ENCODE data around the gene KRTAP5-5. TPM values are rescaled to one million over a fixed set of nuclear protein-coding genes. Genes with fewer than 3 reads are reported as not detected.
"Not testable (repeated sequence)": the region's sequence is repeated elsewhere in the genome, so short reads cannot be mapped to it uniquely, and the experiment has no call there.

The KRTAP5-5 gene
- total RNA-seq, 2 experiments from 2014 or later, result not detected

DNA sequence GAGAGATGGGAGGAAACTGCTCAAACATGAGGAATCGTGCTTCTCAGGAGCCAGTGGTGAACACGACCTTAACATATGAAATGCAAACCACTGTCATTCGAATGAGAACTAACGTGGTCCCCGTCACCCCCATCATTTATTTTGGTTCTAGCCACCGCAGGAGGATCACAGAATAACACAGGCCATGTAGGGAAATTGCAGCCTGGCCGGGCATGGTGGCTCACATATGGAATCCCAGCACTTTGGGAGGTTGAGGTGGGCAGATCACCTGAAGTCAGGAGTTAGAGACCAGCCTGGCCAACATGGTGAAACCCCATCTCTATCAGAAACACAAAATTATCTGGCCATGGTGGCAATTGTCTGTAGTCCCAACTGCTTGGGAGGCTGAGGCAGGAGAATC is 27.1 kb downstream of the KRTAP5-5 start:
- Mint-ChIP-seq H3K27me3 (peaks cover 32% of the 10 kb centered on the region), H3K27ac (no peak overlapping the region), H3K4me3 (no peak overlapping the region), H3K36me3 (ENCODE audit: low read depth) (no peaks in the 10 kb centered on the region), H3K4me1 (ENCODE audit: low read depth) (no peaks in the 10 kb centered on the region), H3K9me3 (no peaks in the 10 kb centered on the region)
- CTCF ChIA-PET, result no interaction called here
- ATAC-seq, result no peak
- no peak for DNase-seq
- intact Hi-C loops (cut with micrococcal nuclease), result no loop called here
- POLR2A ChIA-PET, result no interaction called here
- TF ChIP-seq CTCF (IDR thresholded peaks at IDR 0.05), result no peak

DNA sequence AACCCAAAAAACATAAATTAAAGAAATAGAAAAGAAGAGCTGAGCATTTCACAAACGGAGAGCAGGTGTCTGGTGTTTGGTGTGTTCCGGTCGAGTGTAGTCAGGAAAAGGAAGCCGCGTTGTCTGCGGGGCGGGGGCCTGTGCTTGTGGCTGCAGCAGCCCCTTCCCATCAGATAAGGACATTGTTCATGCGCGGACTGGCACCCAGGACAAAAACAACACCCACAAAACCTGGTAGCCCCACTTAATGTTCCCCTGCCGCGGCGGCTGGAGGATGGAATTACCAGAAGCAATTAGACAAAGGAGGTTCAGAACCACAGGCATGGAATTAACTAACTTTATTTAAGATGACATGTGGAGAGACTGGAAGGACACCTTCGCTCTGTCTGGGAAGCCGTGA is 29.9 kb downstream of the KRTAP5-5 start:
- Mint-ChIP-seq H3K4me1 (ENCODE audit: low read depth) (no peaks in the 10 kb centered on the region), H3K36me3 (ENCODE audit: low read depth) (no peaks in the 10 kb centered on the region), H3K9me3 (no peaks in the 10 kb centered on the region), H3K4me3 (no peak overlapping the region), H3K27ac (no peak overlapping the region), H3K27me3 (peaks cover 36% of the 10 kb centered on the region)
- ATAC-seq, result no peak
- POLR2A ChIA-PET, result no interaction called here
- no peak for DNase-seq
- intact Hi-C loops (cut with micrococcal nuclease), result no loop called here
- CTCF ChIA-PET, result interaction anchor here (0.6 to 1.0 kb wide), 2 partner anchors 34 to 173 kb away, joined by 3 read pairs; no protein-coding TSS in a partner anchor
- TF ChIP-seq CTCF (IDR thresholded peaks at IDR 0.05), result no peak

DNA sequence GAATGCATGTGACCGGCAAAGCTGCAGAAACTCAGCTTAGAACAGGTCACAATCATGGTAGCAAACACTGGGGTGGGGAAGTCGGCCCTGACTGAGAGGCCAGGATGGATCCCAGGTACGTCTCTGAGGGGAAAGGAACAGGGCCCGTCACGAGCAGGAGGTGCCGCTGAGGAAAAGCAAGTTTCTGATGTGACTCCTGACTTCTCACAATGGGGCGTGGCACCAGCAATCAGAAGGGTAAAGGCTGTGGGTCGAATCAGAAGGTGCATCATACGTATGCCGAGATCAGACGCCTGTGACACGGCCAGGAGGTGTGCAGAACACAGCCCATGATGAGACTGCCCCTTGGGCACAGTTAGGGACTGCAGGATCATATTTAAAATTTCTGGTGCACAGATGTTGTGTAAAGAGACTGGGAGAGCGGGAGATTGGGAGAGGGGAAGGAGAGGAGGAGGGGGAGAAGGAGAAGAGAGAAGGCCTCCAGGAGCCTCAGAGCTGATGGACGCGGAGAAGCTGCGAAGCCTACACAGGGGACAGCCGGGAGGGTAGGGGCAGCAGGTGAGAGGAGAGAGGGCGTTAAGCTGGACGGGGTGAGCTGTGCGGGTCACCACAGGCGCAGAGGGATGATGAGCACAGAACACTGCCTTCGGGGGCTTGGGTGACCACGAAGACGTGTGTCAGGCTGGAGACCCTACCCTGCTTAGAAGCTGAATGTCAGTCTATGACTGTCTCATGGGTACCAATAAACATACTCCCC is 30.7 kb downstream of the KRTAP5-5 start:
- ChIA-PET CTCF (no interaction called here), POLR2A (no interaction called here)
- H3K9me3 Mint-ChIP-seq, result no peaks in the 10 kb centered on the region
- TF ChIP-seq CTCF (IDR thresholded peaks at IDR 0.05), result no peak
- no peaks in the 10 kb centered on the region for H3K4me1 Mint-ChIP-seq (ENCODE audit: low read depth)
- DNase-seq (no peak), ATAC-seq (no peak)
- no peak overlapping the region for H3K27ac Mint-ChIP-seq
- H3K27me3 Mint-ChIP-seq, result peaks cover 32% of the 10 kb centered on the region
- intact Hi-C loops (cut with micrococcal nuclease), result no loop called here
- H3K36me3 Mint-ChIP-seq (ENCODE audit: low read depth), result no peaks in the 10 kb centered on the region
- no peak overlapping the region for H3K4me3 Mint-ChIP-seq

DNA sequence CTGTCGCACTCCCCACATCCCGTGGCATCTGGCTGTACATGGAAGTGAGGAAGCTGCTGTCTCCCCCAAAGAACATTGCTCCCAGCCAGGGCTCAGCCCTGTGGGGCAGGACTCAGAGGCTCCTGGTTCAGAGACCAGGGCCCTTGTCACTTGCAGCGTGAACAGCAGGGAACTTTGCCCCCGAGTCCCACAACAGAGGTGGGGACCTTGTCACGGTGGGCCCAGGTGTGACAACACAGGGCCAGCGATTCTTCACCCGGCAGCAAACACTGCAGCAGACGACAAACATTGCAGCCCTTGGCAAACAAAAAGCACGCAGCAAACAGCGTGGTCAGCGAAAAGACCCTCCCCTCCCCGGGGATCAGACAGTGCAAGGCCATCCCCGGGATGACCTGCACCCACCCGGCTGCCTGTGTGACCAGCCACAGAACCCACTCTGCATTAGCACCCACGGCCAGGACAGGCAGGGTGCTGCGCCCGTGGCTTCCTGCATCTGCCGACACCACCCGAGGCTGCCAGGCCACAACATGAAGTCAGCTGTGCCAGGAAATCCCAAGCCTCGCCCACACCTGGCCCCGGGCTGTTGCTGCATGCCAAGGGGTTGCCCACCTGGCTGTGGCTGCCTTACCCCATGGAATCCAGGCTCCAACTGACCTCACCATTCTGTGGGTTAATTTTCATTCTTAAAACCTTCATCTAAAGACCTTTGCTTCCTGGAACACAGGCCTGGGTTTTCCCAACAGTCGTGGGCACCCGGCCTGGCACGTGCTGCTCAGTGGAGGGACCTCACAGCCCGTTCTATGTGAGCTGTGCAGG is 32.1 kb downstream of the KRTAP5-5 start:
- POLR2A ChIA-PET; DNase-seq; H3K9me3 Mint-ChIP-seq; CTCF ChIA-PET; intact Hi-C loops (cut with micrococcal nuclease); ATAC-seq; H3K27ac Mint-ChIP-seq; H3K4me1 Mint-ChIP-seq (ENCODE audit: low read depth); H3K36me3 Mint-ChIP-seq (ENCODE audit: low read depth); H3K4me3 Mint-ChIP-seq: not testable (repeated sequence)
- H3K27me3 Mint-ChIP-seq, result peaks cover 28% of the 10 kb centered on the region

GRCh38 chr11:1662699-1663283 is 33.2 kb downstream of the KRTAP5-5 start:
- ATAC-seq; H3K4me3 Mint-ChIP-seq; H3K27ac Mint-ChIP-seq; POLR2A ChIA-PET; H3K9me3 Mint-ChIP-seq; H3K36me3 Mint-ChIP-seq (ENCODE audit: low read depth); H3K4me1 Mint-ChIP-seq (ENCODE audit: low read depth); CTCF ChIA-PET; DNase-seq; intact Hi-C loops (cut with micrococcal nuclease): not testable (repeated sequence)
- peaks cover 28% of the 10 kb centered on the region for H3K27me3 Mint-ChIP-seq

DNA sequence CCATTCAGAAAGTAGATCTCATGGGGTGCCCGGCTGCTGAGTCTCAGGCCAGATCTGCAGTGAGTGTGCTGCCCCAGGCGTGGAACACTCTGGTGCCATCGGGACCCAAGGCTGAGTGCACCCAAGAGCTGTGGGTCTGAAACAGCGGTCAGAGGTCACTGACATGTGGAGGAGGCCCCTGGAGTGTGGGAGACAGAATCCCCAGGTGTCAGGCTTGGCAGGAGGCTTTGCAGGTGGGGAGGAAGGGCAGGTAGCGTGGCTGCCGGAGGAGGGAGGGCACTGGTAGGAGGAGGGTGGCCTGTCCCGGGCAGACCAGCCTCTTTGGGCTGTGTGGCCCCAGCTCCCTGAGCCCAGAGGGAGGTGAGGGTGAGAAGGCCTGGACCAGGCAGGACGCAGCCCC is 35.7 kb downstream of the KRTAP5-5 start:
- Mint-ChIP-seq H3K36me3 (ENCODE audit: low read depth) (no peaks in the 10 kb centered on the region), H3K9me3 (no peaks in the 10 kb centered on the region), H3K27ac (no peak overlapping the region), H3K4me1 (ENCODE audit: low read depth) (no peaks in the 10 kb centered on the region), H3K27me3 (peaks cover 25% of the 10 kb centered on the region), H3K4me3 (no peak overlapping the region)
- intact Hi-C loops (cut with micrococcal nuclease), result no loop called here
- DNase-seq, result no peak
- ATAC-seq, result no peak
- ChIA-PET POLR2A (no interaction called here), CTCF (no interaction called here)
- no peak for TF ChIP-seq CTCF (IDR thresholded peaks at IDR 0.05)

Data from activated CD8-positive, alpha-beta T cell treated with anti-CD3 and anti-CD28 coated beads for 36 hours (primary cell).